Femur (tissue), 1 donor: ENCODE data around the gene SMYD4.

Experiments used
- DNase-seq: peaks from one replicate; pipeline ENCODE4 v3.0.0-alpha.2; 2017

The SMYD4 gene

GRCh38 chr17:1729966-1730325 is 99.8 kb downstream of the SMYD4 start:
- DNase-seq = no peak
